ENCODE measurements around the gene DPYSL4.
"Not testable (repeated sequence)": the region's sequence is repeated elsewhere in the genome, so short reads cannot be mapped to it uniquely, and the experiment has no call there.

Gene DPYSL4

DNA sequence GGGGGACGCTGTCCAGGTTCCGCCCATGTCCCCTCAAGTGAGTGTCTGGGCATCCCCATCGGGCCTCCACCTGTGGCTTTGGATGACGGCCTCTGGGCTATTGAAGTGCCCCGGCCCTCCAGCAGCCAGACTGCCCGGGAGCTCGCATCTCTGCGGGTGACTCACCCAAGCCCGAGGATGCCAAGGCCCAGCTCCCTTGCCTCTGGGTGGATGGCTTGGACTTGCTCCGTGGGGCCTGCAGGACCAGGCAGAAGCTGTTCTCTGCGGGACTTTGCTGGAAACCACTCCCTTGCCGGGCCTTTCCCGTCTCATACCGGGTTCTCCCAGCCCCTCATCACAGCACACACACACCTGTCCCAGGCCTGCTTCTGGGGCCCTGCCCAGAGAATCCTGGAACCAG lies 22.4 kb downstream of the DPYSL4 start:
- DNase-seq: no peak

DNA sequence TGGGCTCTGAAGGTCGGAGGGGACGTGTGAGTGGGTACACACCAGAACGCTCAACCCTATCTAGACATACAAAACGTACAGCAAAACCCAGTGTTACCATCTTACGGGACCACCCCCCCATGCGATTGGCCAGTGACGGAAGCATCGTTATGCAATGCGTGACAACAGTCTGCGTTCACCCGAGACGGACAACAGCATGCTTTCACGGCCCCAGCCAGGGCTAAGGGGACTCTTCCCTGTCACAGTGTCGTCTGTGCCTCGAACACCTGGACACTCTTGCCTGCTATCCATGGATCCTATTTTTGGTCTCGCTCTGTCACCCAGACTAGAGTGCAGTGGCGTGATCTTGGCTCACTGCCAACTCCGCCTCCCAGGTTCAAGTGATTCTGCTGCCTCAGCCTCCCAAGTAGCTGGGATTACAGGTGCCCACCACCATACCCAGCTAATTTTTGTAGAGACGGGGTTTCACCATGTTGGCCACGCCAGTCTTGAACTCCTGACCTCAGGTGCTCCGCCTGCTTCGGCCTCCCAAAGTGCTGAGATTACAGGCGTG lies 23.3 kb downstream of the DPYSL4 start:
- no peak for DNase-seq

DNA sequence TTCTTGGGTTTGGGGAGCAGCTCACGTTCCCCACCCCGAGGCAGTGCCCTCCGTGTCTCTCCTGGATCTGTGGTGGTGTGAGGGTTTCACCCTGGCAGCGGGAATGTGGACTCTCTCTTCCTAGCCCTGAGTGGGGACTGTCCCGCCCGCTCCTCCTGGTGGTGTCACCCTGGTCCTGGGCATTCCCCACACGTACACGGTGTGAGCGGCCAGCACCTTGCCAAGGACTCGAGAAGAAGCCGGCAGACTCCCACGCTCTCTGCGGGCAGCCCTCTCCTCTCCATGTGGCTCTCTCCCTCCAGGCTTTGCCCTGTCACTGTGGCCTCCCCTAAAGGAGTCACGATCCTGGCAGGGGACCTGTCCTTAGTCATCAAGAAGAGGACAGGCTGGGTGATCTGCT lies 24.0 kb downstream of the DPYSL4 start:
- no peak for DNase-seq

DNA sequence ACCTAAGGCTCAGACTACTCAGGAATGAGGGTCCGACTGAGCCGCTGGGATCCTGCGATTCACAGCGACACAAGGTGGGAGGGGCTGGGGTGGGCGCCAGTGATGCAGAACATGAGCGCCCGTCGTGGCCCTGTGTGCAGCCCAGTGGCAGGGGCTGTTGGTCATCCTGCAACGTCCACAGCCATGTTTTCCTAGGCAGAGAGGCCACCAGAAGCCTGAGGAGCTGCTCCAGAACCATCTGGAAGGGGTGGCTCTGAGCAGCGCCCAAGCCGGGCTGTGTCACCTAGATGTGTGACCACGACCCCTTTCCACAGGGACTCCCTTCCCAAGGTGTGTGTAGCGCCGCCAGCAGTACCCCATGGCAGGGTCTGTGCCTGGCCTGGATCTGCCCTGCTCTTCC lies 24.5 kb downstream of the DPYSL4 start:
- DNase-seq: no peak

DNA sequence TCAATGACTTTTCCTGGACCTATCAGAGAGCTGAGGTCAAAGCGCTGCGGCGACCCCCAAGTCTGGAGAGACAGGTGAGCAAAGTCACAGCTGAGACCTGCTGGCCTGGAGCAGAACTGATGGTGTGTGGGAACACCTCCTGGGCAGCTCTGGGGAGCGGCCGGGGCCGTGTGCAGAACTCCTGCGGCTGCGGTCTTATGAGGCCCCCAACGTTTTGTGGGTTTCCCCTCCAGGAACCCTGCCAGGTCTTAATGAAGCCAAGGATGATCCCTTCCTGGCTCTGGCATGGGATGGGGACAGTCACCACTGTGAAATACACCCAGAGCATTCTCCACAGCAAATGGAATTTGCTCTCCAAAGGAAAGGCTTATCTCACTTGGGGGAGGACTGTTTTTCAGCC lies 26.1 kb downstream of the DPYSL4 start:
- no peak for DNase-seq

DNA sequence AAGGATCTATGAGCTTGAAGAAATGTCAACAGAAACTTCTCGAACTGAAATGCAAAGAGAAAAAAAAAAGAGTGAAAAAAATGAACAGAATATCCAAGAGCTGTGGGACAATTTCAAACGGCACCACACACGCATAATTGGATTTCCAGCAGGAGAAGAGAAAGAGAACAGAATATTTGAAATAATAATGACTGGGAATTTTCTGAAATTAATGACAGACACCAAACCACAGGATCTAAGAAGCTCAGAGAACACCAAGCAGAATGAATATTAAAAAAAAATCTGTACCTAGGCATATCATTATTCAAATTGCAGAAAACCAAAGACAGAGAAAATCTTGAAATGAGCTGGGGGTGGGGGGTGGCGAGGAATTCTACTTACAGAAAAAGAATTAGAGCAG lies 27.2 kb downstream of the DPYSL4 start:
- DNase-seq: no peak

DNA sequence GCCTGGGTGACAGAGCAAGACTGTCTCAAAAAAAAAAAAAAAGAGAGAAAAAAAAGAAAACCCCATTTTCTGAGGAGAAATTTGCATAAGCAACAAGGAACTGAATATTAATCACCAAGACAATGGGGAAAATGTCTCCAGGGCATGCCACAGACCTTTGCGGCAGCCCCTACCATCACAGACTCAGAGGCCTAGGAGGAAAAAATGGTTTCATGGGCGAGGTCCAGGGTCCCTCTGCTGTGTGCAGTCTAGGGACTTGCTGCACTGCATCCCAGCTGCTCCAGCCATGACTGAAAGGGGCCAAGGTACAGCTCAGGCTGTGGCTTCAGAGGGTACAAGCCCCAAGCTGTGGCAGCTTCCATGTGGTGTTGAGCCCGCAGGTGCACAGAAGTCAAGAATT lies 29.7 kb downstream of the DPYSL4 start:
- DNase-seq: not testable (repeated sequence)

DNA sequence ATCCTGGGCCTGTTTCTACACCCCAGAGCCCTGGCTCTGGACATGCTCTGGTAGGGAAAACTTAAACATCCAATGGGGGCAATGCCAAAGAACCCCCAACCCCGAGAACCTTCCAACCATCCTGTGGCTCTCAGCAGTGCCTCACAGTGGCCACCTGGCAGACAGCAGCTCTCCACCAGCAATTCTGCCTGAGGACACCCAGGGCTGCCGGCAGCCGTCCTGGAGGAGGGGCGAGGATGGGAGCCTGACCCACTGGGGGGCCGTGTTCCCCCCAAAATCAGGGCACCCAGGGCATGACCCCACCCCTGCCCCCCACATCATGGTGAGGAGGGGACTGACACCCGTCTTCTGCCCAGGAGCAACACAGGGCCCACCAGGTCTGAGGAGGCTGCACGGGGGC lies 32.7 kb downstream of the DPYSL4 start:
- DNase-seq: no peak

DNA sequence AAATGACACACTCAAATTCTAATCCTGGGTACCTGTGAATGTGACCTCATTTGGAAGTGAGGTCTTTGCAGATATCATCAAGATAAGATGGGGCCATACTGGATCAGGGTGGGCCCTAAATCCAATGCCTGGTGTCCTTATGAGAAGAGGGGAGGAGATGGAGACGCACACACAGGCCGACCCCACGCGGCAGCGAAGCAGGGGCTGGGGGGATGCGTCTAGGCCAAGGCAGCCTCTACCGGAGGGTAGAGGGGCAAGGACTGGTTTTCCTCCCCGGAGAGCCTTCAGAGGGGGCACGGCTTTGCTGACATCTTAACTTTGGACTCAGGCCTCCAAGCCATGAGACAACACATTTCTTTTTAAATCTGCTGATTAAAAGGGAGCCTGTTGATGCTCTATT lies 33.3 kb downstream of the DPYSL4 start:
- DNase-seq: no peak

DNA sequence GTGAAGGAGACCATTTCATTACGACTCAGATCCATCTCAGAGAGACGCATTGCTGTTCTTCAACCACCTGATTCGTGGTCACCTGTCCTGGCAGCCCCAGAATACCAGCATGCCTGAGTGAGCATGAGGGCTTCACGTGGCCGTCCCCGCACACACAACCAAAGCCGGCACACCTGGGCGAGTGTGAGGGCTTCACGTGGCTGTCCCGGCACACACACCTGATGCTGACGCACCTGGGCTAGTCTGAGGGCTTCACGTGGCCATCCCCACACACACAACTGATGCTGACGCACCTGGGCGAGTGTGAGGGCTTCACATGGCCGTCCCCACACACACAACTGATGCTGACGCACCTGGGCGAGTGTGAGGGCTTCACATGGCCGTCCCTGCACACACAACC lies 34.2 kb downstream of the DPYSL4 start:
- not testable (repeated sequence) for DNase-seq

DNA sequence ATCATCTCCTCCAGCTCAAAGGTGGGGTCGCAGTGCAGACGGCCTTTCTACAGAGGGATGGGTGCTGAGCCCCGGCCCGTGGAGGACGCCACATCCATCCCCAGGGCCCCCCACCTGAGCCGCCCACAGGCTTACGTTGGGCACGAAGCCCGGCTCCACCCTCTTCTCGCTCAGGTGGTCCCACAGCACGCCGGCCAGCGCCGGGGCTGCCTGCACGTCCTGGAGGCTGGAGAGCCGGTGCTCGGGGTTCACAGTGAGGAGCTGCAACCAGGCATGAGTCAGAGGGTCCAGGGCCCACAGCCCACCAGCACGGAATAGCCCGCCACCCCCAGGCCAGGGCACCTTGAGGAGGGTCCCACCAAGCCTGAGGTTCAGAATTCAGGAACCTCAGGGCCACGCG lies 36.0 kb downstream of the DPYSL4 start:
- DNase-seq: no peak

DNA sequence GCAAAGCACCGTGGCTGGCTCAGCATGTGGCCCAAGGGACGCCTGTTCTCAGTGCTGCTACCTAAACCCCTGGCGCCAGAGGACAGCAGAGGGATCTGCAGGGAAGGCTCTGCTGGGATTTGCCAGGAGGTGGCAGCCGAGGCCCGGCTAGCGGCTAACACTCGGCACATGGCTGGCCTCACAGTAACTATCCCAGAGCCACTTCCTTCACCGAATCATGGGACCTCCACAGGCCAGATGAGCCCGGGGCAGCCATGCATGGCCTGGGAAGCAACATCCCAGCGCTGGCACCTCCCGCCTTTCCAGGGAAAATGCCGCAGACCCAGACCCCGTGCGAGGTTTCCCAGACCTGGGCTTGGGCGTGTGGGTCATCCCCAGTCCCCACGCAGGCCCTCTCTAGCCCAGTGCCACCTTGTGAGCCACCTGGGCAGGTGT lies 36.4 kb downstream of the DPYSL4 start:
- DNase-seq: peak; percentile 77

DNA sequence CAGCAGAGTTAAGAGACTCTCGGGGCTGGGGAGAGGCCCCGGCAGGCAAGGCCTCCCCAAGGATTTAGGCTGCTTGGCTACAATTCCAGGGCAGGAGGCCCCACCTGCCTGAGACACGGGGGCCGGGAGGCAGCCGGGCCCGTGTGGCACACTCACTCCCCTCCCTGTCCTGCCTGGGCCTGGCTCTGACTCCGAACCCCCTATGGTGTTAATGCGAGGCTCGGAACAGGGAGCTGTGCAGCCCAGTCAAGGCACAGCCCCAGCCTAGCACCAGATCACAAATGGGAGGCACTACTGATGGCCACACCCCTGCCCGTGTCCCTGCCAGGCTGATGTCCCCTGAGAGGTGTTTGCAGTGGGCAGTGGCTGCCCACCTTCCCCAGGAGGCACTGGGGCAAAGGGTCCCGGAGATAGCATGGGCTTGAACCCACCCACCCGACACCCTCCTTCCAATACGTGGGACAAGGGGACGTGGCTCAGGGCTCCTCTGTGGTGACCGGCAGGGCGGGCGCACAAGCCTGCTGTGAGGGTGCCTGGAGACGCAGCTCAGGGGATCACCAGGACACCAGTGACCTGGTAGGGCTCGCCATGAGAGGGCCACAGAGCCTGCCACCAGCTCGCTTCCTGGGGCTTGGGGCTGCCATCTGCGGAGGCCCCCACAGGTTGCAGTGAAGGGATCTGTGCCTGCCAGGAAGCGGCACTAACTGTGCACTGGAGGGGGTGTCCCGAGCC lies 37.0 kb downstream of the DPYSL4 start:
- no peak for DNase-seq

DNA sequence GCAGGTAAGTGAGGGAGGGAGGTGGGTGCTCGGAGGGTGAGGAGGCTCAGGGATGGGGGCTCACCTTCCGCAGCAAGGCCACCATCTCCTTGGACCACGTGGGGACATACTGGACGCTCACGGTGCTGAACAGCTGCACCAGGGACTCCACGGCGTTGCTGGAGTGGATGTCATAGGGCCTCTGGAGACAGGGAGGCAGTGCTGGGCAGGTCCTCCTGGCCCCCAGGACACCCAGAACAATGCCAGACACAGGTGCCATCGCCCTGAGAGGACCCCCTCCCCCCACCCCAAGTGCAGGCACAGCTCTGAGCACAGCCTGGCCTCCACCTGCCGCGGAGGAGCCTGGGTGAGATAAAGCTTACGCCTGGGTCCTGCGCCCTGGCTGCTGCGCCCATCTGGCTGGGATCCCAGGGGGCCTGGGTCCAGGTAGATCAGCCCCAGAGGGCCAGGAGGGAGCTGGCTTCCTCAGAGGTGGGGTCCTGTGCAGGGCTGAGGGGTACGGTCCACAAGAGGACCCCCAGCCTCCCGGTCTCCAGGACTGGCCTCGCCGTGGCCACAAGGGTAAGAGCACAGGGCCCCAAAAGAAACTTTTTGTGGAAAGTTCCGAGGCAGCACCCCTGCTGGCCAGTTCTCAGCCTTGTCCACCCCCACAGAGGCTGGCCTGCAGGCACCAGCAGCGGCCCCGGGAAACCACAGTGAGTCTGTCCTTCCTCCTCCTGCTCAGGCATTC lies 37.8 kb downstream of the DPYSL4 start:
- DNase-seq: no peak

DNA sequence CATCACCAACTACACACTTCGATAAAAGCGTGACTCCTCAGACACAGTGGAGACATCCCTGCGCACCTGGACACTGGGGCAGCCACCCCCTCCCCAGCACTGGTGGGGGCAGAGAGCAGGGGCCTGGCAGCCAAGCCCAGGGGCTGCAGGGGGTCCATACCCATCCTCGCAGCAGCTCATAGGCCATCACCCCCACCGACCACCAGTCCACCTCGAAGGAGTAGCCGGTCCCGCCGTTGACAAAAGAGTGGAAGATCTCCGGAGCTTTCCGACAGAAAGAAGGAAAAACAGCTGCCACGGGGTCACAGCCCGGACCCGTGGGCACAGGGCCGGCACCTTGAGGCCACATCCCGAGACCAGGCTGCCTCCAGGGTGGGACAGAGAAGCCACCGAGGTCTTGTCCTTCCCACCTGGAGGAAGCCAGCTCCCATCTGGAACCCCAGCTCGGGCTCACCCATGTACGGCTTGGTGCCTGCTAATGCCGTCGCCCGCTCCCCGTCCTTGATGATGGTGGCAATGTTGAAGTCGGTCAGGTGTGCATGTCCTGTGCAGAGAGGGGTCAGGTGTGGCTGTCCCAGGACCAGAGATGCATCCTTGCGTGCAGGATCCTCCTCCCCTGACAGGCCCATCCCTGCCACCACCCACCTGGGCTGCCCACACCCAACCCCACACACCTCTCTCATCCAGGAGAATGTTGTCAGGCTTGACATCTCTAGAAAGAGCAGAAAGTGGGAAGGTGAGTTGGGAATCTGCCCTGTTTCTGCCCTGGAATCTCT lies 38.5 kb downstream of the DPYSL4 start:
- no peak for DNase-seq

DNA sequence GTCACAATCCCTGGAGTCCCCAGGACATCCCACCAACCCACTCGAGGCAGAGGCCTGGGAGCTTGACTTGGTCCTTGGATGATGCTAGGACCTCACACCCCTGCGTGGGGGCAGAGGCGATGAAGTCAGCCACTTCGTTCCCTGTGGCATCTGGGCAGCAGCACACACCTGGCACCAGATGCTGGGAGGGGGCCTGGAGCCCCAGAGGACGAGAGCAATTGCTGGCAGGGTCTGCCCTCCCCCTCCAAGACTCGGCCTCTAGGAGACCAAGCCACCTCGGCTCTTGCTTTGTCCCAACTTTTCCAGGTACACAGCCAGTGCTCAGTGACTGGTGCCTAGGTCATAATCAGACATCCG lies 39.1 kb downstream of the DPYSL4 start:
- DNase-seq: no peak

DNA sequence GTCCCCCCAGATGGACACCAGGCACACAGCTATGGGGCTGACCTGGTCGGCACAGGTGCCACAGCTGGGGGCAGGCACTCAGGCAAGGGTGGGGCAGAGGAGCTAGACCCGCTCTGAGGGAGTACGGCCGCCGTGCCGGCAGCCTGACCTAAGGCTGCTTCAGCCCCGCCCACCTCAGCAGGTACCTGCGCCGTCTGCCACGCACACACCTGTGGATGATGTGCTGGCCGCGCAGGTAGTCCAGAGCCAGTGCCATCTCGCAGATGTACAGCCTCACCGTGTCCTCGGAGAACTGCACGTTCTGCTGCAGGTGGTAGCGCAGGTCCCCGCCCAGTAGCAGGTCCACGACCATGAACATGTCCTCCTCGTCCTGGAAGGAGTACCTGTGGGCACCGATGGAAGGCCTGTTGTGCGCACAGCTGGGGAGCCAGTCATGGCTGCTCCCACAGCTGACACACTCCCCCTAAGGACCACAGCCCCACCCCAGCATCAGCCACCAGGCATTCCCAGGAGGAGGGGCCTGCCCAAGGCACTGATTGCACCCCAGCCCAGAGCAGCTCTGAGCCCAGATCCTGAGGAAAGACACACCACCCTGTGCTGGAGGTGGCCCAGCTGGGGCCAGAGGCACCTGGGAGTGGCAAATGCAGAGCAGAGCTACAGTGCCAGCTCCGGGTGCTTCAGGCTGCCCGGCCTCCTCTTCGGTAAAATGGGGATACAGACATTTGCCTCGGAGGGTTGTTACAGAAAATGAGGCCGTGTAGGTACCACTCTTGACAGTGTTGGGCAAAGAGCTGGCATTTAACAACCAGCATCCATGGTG lies 40.0 kb downstream of the DPYSL4 start:
- no peak for DNase-seq

DNA sequence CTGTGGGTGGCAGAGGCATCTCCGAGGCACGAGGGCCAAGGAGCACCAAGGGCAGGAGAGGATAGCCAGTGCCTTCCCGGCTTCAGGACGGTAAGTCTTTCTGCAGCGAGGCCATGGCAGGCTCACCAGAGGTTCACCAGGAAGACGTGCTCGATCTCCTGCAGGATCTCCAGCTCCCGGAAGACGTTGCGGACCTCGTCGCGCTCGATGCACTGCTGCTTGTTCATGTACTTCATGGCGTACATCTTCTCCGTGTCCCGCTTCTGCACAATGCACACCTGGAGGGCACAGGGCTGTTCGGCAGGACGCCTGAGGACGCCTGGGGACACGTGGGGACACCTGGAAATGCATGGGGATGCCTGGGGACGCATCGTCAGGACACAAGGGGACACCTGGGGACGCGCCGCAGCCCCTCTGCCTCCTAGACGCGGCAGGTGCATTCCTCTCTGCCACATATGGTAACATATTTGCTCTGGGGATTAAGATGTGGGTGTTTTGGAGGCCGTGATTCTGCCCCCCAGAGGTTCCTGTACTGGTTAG lies 41.2 kb downstream of the DPYSL4 start:
- DNase-seq: no peak

DNA sequence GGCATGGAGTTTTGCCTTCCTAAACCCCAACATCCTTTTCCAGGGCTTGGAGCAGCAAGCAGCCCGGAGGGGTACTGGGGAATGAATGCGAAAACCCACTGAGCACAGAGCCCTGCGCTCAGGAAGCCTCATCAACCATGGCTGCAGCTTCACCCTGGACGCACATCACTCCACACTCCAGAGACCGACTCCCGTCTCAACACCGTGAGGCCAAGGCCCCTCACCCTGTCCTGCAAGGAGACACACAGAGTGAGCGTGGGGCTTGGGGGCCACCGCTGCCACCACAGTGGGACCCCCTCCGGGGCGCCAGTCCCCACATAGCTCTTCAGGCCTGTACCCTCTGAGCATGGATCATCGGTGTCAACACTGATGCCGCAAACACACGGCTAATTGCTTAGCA lies 41.9 kb downstream of the DPYSL4 start:
- DNase-seq: no peak

DNA sequence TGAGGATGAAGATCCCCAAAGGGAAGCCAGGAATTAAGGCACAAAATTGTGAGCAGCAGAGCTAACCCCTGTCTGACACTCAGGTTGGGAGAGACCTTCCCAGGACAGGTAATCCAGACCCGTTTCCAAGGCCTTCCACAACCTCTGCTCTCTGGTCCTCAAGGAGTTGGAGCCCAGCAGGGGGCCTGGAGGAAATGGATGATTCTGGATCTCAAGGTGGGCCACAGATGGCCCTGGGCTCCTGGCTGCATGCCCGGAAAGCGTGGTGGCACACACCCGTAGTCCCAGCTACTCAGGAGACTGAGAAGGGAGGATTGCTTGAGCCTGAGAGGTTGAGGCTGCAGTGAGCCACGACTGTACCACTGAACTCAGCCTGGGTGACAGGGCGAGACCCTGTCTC lies 42.3 kb downstream of the DPYSL4 start:
- DNase-seq: no peak

DNA sequence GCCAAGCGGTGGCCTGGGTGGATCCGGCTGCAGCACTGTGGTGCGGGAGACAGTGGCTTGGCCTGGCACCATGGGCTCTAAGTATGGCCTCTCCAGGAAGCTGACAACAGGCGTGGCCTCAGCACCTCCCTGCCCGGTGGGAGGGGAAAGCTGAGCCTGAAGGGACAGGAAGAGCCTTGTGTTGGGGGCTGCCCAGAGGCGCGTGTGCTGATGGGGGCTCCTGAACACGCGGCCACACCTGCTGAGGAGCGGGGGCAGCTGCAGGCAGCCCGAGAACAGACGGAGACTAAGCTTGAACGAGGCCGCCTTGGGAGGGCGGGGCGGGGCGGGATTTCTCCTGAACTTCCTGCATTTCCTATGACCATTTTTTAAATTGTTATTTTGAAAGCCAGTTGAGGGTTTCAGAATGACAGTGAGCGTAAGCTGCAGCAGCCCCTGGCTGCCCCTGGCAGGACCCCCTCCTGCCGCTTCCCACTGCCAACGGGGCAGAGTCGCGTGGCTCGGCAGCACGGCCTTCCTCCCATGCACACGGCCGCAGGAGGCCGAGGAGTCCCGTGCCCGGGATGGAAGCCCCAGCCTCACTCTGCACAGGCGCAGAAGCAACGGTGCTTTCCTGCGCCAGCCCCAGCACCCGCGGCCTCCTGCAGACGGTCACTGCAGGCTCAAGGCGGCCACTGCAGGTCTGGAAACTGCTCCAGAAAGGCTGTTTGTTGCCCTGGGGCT lies 43.2 kb downstream of the DPYSL4 start:
- peak; percentile 61 for DNase-seq

Data from CD4-positive, alpha-beta T cell treated with Interleukin-17A for 4 hours (primary cell).